ENCODE data around the gene TXK.
"Not testable (repeated sequence)": the region's sequence is repeated elsewhere in the genome, so short reads cannot be mapped to it uniquely, and the experiment has no call there.

Gene TXK

GRCh38 chr4:48172651-48173050 is 38.6 kb upstream of the TXK start:
- peaks cover 29% of the 10 kb centered on the region for H3K4me1 ChIP-seq (ENCODE audit: insufficient read depth, low read length, poor library complexity, severe bottlenecking)
- H3K9ac ChIP-seq (ENCODE audit: low read depth, low read length, poor library complexity, severe bottlenecking) = no peak overlapping the region
- H3K4me3 ChIP-seq (ENCODE audit: low read length, poor library complexity, severe bottlenecking) = no peak overlapping the region
- H4K20me1 ChIP-seq (ENCODE audit: insufficient read depth, low read length, poor library complexity, severe bottlenecking) = peaks cover 14% of the 10 kb centered on the region
- no peak overlapping the region for H2AFZ ChIP-seq (ENCODE audit: low read length)
- H3K4me2 ChIP-seq (ENCODE audit: low read depth, low read length, poor library complexity, severe bottlenecking) = no peak overlapping the region
- no peaks in the 10 kb centered on the region for H3K9me2 ChIP-seq (replicated peaks; ENCODE audit: low read depth, low read length)
- H3K27me3 ChIP-seq (ENCODE audit: insufficient read depth, low read length, poor library complexity, severe bottlenecking) = no peaks in the 10 kb centered on the region
- 0 out of 2 replicates have a peak, but pooled peaks cover under 1% of the 10 kb centered on the region for H3K9me3 ChIP-seq (ENCODE audit: insufficient read depth, low read depth, low read length)
- peaks cover 34% of the 10 kb centered on the region; the same call in 1 of the 2 replicates for H3K79me2 ChIP-seq (ENCODE audit: insufficient read depth, low read length)
- no peaks in the 10 kb centered on the region; the same call in 1 of the 2 replicates for H3F3A ChIP-seq (ENCODE audit: low read depth)
- TF ChIP-seq EZH2phosphoT487 (IDR thresholded peaks at IDR 0.05; ENCODE audit: borderline replicate concordance) = no peak
- H3K36me3 ChIP-seq (ENCODE audit: insufficient read depth, low read length) = peaks cover 69% of the 10 kb centered on the region; the same call in 1 of the 2 replicates

- Histone ChIP-seq H3K36me3 (ENCODE audit: insufficient read depth, low read length) (peaks cover 88% of the 10 kb centered on the region; the same call in 1 of the 2 replicates), H3K4me2 (ENCODE audit: low read depth, low read length, poor library complexity, severe bottlenecking) (no peak overlapping the region), H3F3A (ENCODE audit: low read depth) (no peaks in the 10 kb centered on the region), H4K20me1 (ENCODE audit: insufficient read depth, low read length, poor library complexity, severe bottlenecking) (no peaks in the 10 kb centered on the region), H3K4me1 (ENCODE audit: insufficient read depth, low read length, poor library complexity, severe bottlenecking) (peaks cover 10% of the 10 kb centered on the region), H2AFZ (ENCODE audit: low read length) (no peak overlapping the region), H3K9me2 (replicated peaks; ENCODE audit: low read depth, low read length) (no peaks in the 10 kb centered on the region), H3K79me2 (ENCODE audit: insufficient read depth, low read length) (peaks cover 14% of the 10 kb centered on the region; the same call in 1 of the 2 replicates), H3K9me3 (ENCODE audit: insufficient read depth, low read depth, low read length) (no peaks in the 10 kb centered on the region), H3K4me3 (ENCODE audit: low read length, poor library complexity, severe bottlenecking) (no peak overlapping the region), H3K9ac (ENCODE audit: low read depth, low read length, poor library complexity, severe bottlenecking) (no peak overlapping the region), H3K27me3 (ENCODE audit: insufficient read depth, low read length, poor library complexity, severe bottlenecking) (no peaks in the 10 kb centered on the region)
- TF ChIP-seq CTCF (conservative IDR thresholded peaks at IDR 0.05; ENCODE audit: low read length) (no peak), EZH2phosphoT487 (IDR thresholded peaks at IDR 0.05; ENCODE audit: borderline replicate concordance) (no peak)
These were observed 35.6 kb upstream of the TXK start for GRCh38 chr4:48169636-48170035.

DNA sequence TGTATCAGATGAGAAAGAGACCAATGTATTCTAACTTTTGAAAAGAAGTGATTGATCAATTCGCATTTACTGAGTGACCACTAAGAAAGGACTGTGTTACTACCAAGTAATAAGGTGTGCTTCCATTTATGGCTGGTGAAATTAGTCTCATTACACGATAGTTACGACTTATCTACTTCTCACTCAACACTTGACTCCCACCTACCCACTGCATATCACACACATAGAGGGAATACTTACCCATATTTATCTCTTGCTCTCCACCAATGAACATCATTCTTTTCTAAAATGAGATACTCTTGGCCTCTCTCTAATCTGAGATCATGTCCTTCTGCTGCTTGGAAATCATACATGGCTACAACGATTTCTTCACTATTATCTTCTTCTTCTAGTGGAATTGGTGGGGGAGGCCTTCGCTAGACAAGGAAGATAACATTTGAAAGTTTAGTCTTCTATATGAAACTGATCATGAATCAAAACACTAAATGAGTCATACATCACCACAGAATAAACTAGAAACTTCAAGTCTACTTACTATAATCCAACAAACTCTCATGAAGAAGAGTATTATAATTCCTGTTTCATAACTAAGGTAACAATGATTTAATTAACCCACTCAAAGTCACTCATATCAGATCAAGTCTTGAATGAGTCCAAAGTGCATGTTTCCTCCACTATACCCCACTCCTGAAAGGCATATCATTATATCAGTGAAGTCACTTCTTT is 33.7 kb upstream of the TXK start:
- Histone ChIP-seq H3K79me2 (ENCODE audit: insufficient read depth, low read length) (peaks cover 4% of the 10 kb centered on the region; the same call in 1 of the 2 replicates), H3K4me2 (ENCODE audit: low read depth, low read length, poor library complexity, severe bottlenecking) (no peak overlapping the region), H3K9ac (ENCODE audit: low read depth, low read length, poor library complexity, severe bottlenecking) (no peak overlapping the region), H3K36me3 (ENCODE audit: insufficient read depth, low read length) (peaks cover 92% of the 10 kb centered on the region; the same call in 1 of the 2 replicates), H3K27me3 (ENCODE audit: insufficient read depth, low read length, poor library complexity, severe bottlenecking) (no peaks in the 10 kb centered on the region), H3K9me3 (ENCODE audit: insufficient read depth, low read depth, low read length) (no peaks in the 10 kb centered on the region), H2AFZ (ENCODE audit: low read length) (no peak overlapping the region), H3K4me3 (ENCODE audit: low read length, poor library complexity, severe bottlenecking) (no peak overlapping the region), H3F3A (ENCODE audit: low read depth) (no peaks in the 10 kb centered on the region), H4K20me1 (ENCODE audit: insufficient read depth, low read length, poor library complexity, severe bottlenecking) (no peaks in the 10 kb centered on the region), H3K9me2 (replicated peaks; ENCODE audit: low read depth, low read length) (no peaks in the 10 kb centered on the region), H3K4me1 (ENCODE audit: insufficient read depth, low read length, poor library complexity, severe bottlenecking) (no peaks in the 10 kb centered on the region)
- TF ChIP-seq CTCF (conservative IDR thresholded peaks at IDR 0.05; ENCODE audit: low read length) (no peak), EZH2phosphoT487 (IDR thresholded peaks at IDR 0.05; ENCODE audit: borderline replicate concordance) (no peak)

DNA sequence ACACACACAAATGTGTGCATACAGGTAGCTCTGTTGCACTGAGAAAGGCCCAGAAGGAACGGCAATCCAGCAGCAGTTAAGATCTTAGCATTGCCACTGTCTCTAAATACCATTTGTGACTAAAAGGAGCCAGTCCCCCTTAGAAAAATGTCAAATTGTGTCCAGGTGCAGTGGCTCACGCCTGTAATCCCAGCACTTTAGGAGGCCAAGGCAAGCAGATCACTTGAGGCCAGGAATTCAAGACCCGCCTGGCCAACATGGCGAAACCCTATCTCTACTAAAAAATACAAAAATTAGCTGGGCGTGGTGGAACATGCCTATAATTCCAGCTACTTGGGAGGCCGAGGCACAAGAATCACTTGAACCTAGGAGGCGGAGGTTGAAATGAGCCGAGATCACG is 30.5 kb upstream of the TXK start:
- H4K20me1 ChIP-seq (ENCODE audit: insufficient read depth, low read length, poor library complexity, severe bottlenecking) = not testable (repeated sequence)

More for the DNA sequence above, 30.5 kb upstream of the TXK start:
- H3K9ac ChIP-seq (ENCODE audit: low read depth, low read length, poor library complexity, severe bottlenecking); H3K4me3 ChIP-seq (ENCODE audit: low read length, poor library complexity, severe bottlenecking); H2AFZ ChIP-seq (ENCODE audit: low read length); H3K4me1 ChIP-seq (ENCODE audit: insufficient read depth, low read length, poor library complexity, severe bottlenecking); H3K27me3 ChIP-seq (ENCODE audit: insufficient read depth, low read length, poor library complexity, severe bottlenecking); H3F3A ChIP-seq (ENCODE audit: low read depth); H3K9me2 ChIP-seq (replicated peaks; ENCODE audit: low read depth, low read length); H3K79me2 ChIP-seq (ENCODE audit: insufficient read depth, low read length); H3K9me3 ChIP-seq (ENCODE audit: insufficient read depth, low read depth, low read length); H3K4me2 ChIP-seq (ENCODE audit: low read depth, low read length, poor library complexity, severe bottlenecking): not testable (repeated sequence)
- peaks cover 96% of the 10 kb centered on the region; the same call in 1 of the 2 replicates for H3K36me3 ChIP-seq (ENCODE audit: insufficient read depth, low read length)
